H1 (cell line): ENCODE data around the gene RIMBP2. TPM values are rescaled to one million over a fixed set of nuclear protein-coding genes. Genes with fewer than 3 reads are reported as not detected.

ENCODE experiments used
- CTCF ChIA-PET: fragments of 300-600 bp; sonication (Branson Sonifier 250); formaldehyde crosslinking; loops from one replicate; lab custom pipeline; 2021; ENCODE audit not compliant: partially characterized antibody; lab: Charles Lee
- POLR2A ChIA-PET: fragments of 300-600 bp; sonication (Branson Sonifier 250); formaldehyde crosslinking; loops from one replicate; lab custom pipeline; 2021; ENCODE audit warnings: inconsistent platforms; ENCODE audit not compliant: partially characterized antibody; lab: Charles Lee
- DNase-seq, 2 experiments: peaks; one replicate each; pipeline versions ENCODE4 v3.0.0 to v3.0.0-alpha.2; 2010 to 2022; ENCODE audit warnings: low spot score in 2 of 2, low read depth in 1 of 2, mixed read lengths in 1 of 2
- FAIRE-seq: peaks from 2 replicates; lab custom pipeline; 2011; peaks lifted over from hg19 to GRCh38; lab: Jason Lieb, UNC
- H2AFZ ChIP-seq: 2 replicates; pipeline ENCODE4 v1.8.1; 2012; ENCODE audit warnings: low read length, inconsistent platforms
- H2AK5ac ChIP-seq: 2 replicates; pipeline ENCODE4 v1.6.1; 2013; ENCODE audit warnings: low read depth, low read length
- H2BK120ac ChIP-seq: replicated peaks from 2 replicates; pipeline ENCODE3; 2013; ENCODE audit warnings: low read depth, low read length, inconsistent platforms
- H2BK12ac ChIP-seq: 2 replicates; pipeline ENCODE4 v1.6.1; 2013; ENCODE audit warnings: low read depth, low read length
- H2BK15ac ChIP-seq: 2 replicates; pipeline ENCODE4 v1.6.1; 2013; ENCODE audit warnings: low read length
- H2BK20ac ChIP-seq: 2 replicates; pipeline ENCODE4 v1.6.1; 2013; ENCODE audit warnings: low read length
- H2BK5ac ChIP-seq: 2 replicates; pipeline ENCODE4 v1.6.1; 2013; ENCODE audit warnings: low read depth, low read length
- H3K14ac ChIP-seq: 2 replicates; pipeline ENCODE4 v1.6.1; 2013; ENCODE audit warnings: inconsistent platforms; ENCODE audit not compliant: insufficient read length
- H3K18ac ChIP-seq: 2 replicates; pipeline ENCODE4 v1.6.1; 2013; ENCODE audit warnings: low read length; ENCODE audit errors: extremely low read depth
- H3K23ac ChIP-seq: 2 replicates; pipeline ENCODE4 v1.6.1; 2013; ENCODE audit warnings: inconsistent platforms; ENCODE audit not compliant: insufficient read length
- H3K23me2 ChIP-seq: 2 replicates; pipeline ENCODE4 v1.6.1; 2013; ENCODE audit warnings: low read depth, low read length
- H3K27ac ChIP-seq: 2 replicates; pipeline ENCODE4 v1.6.1; 2011; ENCODE audit warnings: low read depth, low read length, inconsistent platforms
- H3K27me3 ChIP-seq, 4 experiments: replicated peaks in 1 of 4; 1 replicate in 1 of 4; 2 replicates in 3 of 4; pipeline versions ENCODE4 v1.6.1 to v1.8.1; 2011 to 2013; ENCODE audit warnings: low read length in 3 of 4, mild to moderate bottlenecking in 3 of 4, inconsistent platforms in 2 of 4, mixed read lengths in 2 of 4, moderate library complexity in 1 of 4; ENCODE audit not compliant: control insufficient read depth in 3 of 4, insufficient read depth in 3 of 4; ENCODE audit errors: extremely low read depth in 1 of 4
- H3K36me3 ChIP-seq, 4 experiments: 2 replicates each; pipeline versions ENCODE4 v1.6.1 to v1.8.1; 2011 to 2013; ENCODE audit warnings: mild to moderate bottlenecking in 4 of 4, low read length in 3 of 4, moderate library complexity in 2 of 4, control low read depth in 1 of 4, inconsistent platforms in 1 of 4; ENCODE audit not compliant: insufficient read depth in 4 of 4, control insufficient read depth in 2 of 4
- H3K4ac ChIP-seq: replicated peaks from 2 replicates; pipeline ENCODE3; 2013; ENCODE audit warnings: low read length, low read depth, mixed read lengths, inconsistent platforms; ENCODE audit not compliant: insufficient read length
- H3K4me1 ChIP-seq, 4 experiments: replicated peaks in 1 of 4; 1 replicate in 1 of 4; 2 replicates in 3 of 4; pipeline versions ENCODE4 v1.6.1 to v1.8.1; 2011 to 2013; ENCODE audit warnings: low read length in 3 of 4, inconsistent platforms in 2 of 4, mixed read lengths in 1 of 4; ENCODE audit not compliant: insufficient read depth in 4 of 4, control insufficient read depth in 3 of 4
- H3K4me2 ChIP-seq, 2 experiments: 2 replicates each; pipeline versions ENCODE4 v1.6.1 to v1.8.1; 2011 to 2013; ENCODE audit warnings: low read depth in 2 of 2, low read length in 2 of 2, control low read depth in 1 of 2, inconsistent platforms in 1 of 2, mild to moderate bottlenecking in 1 of 2; ENCODE audit not compliant: insufficient read depth in 1 of 2
- H3K4me3 ChIP-seq, 4 experiments: fragments of 200-600, 300-600 bp in 1 of 4; sonication (generic), shearing (Covaris generic), sonication (Bioruptor Twin) in 1 of 4; 2 replicates each; pipeline versions ENCODE4 v1.5.1 to v1.8.1; 2011 to 2016; ENCODE audit warnings: low read length in 4 of 4, low read depth in 3 of 4, control low read depth in 2 of 4, inconsistent platforms in 2 of 4, mild to moderate bottlenecking in 2 of 4, mixed read lengths in 1 of 4, moderate library complexity in 1 of 4; ENCODE audit not compliant: insufficient read depth in 2 of 4; ENCODE audit errors: extremely low read depth in 1 of 4
- H3K56ac ChIP-seq: replicated peaks from 2 replicates; pipeline ENCODE3; 2013; ENCODE audit warnings: low read depth, mild to moderate bottlenecking, mixed read lengths, low read length, inconsistent platforms; ENCODE audit not compliant: insufficient read length
- H3K79me1 ChIP-seq: 2 replicates; pipeline ENCODE4 v1.6.1; 2013; ENCODE audit warnings: low read depth, low read length, control low read depth
- H3K79me2 ChIP-seq, 2 experiments: 2 replicates each; pipeline versions ENCODE4 v1.6.1 to v1.8.1; 2012 to 2013; ENCODE audit warnings: low read length in 2 of 2, mild to moderate bottlenecking in 2 of 2, inconsistent platforms in 1 of 2; ENCODE audit not compliant: insufficient read depth in 2 of 2, control insufficient read depth in 1 of 2
- H3K9ac ChIP-seq, 4 experiments: replicated peaks in 1 of 4; 1 replicate in 1 of 4; 2 replicates in 3 of 4; pipeline versions ENCODE4 v1.6.1 to v1.8.1; 2011 to 2013; ENCODE audit warnings: low read depth in 3 of 4, low read length in 3 of 4, control low read depth in 2 of 4, mild to moderate bottlenecking in 2 of 4, moderate library complexity in 2 of 4, inconsistent platforms in 1 of 4; ENCODE audit errors: extremely low read depth in 1 of 4
- H3K9me3 ChIP-seq, 2 experiments: 2 replicates each; pipeline versions ENCODE4 v1.6.1 to v1.8.1; 2012 to 2013; ENCODE audit warnings: mild to moderate bottlenecking in 2 of 2, moderate library complexity in 2 of 2, control low read depth in 1 of 2, inconsistent platforms in 1 of 2, low read depth in 1 of 2, low read length in 1 of 2, mixed read lengths in 1 of 2; ENCODE audit not compliant: insufficient read depth in 2 of 2
- H4K20me1 ChIP-seq, 2 experiments: replicated peaks in 1 of 2; 2 replicates each; pipeline versions ENCODE3 to v1.8.1; 2011 to 2013; ENCODE audit warnings: inconsistent platforms in 2 of 2, low read length in 2 of 2, mild to moderate bottlenecking in 1 of 2; ENCODE audit not compliant: insufficient read depth in 2 of 2, control insufficient read depth in 1 of 2
- H4K5ac ChIP-seq: 2 replicates; pipeline ENCODE4 v1.6.1; 2013; ENCODE audit warnings: low read length, low read depth, mixed read lengths, inconsistent platforms; ENCODE audit not compliant: insufficient read length
- H4K8ac ChIP-seq: 2 replicates; pipeline ENCODE4 v1.8.0; 2013; ENCODE audit warnings: mild to moderate bottlenecking, moderate library complexity, low read length, inconsistent platforms; ENCODE audit not compliant: insufficient read depth; ENCODE audit errors: extremely low read depth
- H4K91ac ChIP-seq: replicated peaks from 2 replicates; pipeline ENCODE3; 2013; ENCODE audit warnings: low read length, mixed read lengths, inconsistent platforms; ENCODE audit not compliant: insufficient read length
- CREB1 ChIP-seq: IDR thresholded peaks from 2 replicates; pipeline ENCODE4 v1.6.1; 2012; ENCODE audit warnings: inconsistent platforms
- CTCF ChIP-seq, 3 experiments: IDR thresholded peaks; 1 replicate in 2 of 3; 2 replicates in 1 of 3; pipeline versions ENCODE4 v1.5.1 to v1.6.1; 2011; ENCODE audit warnings: low read length in 3 of 3, mild to moderate bottlenecking in 3 of 3, inconsistent platforms in 2 of 3, low read depth in 1 of 3, moderate library complexity in 1 of 3; ENCODE audit not compliant: insufficient read depth in 1 of 3; ENCODE audit errors: control extremely low read depth in 1 of 3
- JUND ChIP-seq: IDR thresholded peaks from 2 replicates; pipeline ENCODE4 v1.6.1; 2011; ENCODE audit warnings: mild to moderate bottlenecking, improper control_type of control experiment, low read length
- POLR2AphosphoS5 ChIP-seq: IDR thresholded peaks from 2 replicates; pipeline ENCODE4 v1.6.1; 2011; ENCODE audit warnings: low read depth, low read length
- SP4 ChIP-seq: IDR thresholded peaks from 2 replicates; pipeline ENCODE4 v1.6.1; 2012; ENCODE audit warnings: low read length, inconsistent platforms
- TAF1 ChIP-seq: IDR thresholded peaks from 2 replicates; pipeline ENCODE4 v1.6.1; 2011; ENCODE audit warnings: mild to moderate bottlenecking, low read depth, low read length
- TAF7 ChIP-seq: optimal IDR thresholded peaks from 2 replicates; pipeline ENCODE3; 2011; ENCODE audit warnings: low read depth, mild to moderate bottlenecking, inconsistent platforms, low read length, moderate library complexity, borderline replicate concordance
- WGBS, 2 experiments: shearing (Covaris generic) in 1 of 2; methylation state at CpG; one replicate each; pipeline versions ENCODE4 v1.1.6 to v1.1.7; 2013 to 2015; ENCODE audit warnings: low lambda C conversion rate in 2 of 2, mixed read lengths in 2 of 2, inconsistent platforms in 1 of 2, low coverage in 1 of 2, missing lambda C conversion rate in 1 of 2; ENCODE audit not compliant: insufficient replicate concordance in 2 of 2, insufficient coverage in 1 of 2, insufficient read length in 1 of 2; ENCODE audit errors: extremely low coverage in 1 of 2, missing lambda C conversion rate in 1 of 2; 5-methylcytosine and 5-hydroxymethylcytosine counted together
- polyA plus RNA-seq, 7 experiments: library from polyadenylated mRNA; depleted of rRNA in 3 of 7; stranded (reverse) in 5 of 7; unstranded in 2 of 7; fragments of >200 nt in 5 of 7; fragments of 200-250 nt in 2 of 7; gene quantifications; 1 replicate in 5 of 7; 2 replicates in 1 of 7; 4 replicates in 1 of 7; pipeline versions ENCODE4 v1.2.1 to v1.2.3, GENCODE V29; 2011 to 2013; ENCODE audit warnings: missing spikeins in 2 of 7, mixed read lengths in 2 of 7
- total RNA-seq: library from RNA; stranded (reverse); fragmentation: NEBNext Ultra II Directional; extraction: Animal tissue kit (Norgen Biotek cat#: 25700); gene quantifications from 2 replicates; pipeline ENCODE4 v1.2.1, GENCODE V29; 2021

RIMBP2 gene
- total and polyA plus RNA-seq, 2 of the 8 experiments (the other 6 are each of a cell fraction or from before 2014, with no cell fraction given): 0.18 to 0.65 TPM

DNA sequence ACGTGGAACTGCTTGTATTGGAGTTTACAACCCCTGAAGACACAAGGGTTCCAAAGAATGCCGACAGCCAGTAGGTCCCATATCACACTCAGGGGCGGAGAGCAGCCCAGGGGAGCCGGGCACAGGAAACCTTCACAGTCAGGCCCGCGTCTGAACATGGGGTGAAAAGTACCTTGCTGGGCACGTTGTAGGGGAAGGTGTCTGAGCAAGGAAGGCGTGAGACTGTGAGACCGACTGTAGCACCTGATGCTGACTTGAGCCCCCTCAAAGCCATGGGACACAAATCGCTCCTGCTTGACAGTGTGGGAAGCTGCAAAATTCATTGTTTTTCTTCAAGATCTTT, 14.7 kb downstream of the RIMBP2 start:
- Histone ChIP-seq H3K18ac (no peak overlapping the region), H3K79me2 (no peaks in the 10 kb centered on the region), H3K23ac (no peak overlapping the region), H4K8ac (no peak overlapping the region; the same call in 1 of the 2 replicates), H2BK12ac (no peak overlapping the region), H2BK20ac (no peak overlapping the region), H3K27ac (no peak overlapping the region), H3K4me3 (no peak overlapping the region), H3K14ac (no peak overlapping the region), H3K4me2 (no peak overlapping the region), H4K5ac (no peak overlapping the region), H4K20me1 (no peaks in the 10 kb centered on the region), H2AFZ (no peak overlapping the region), H2BK120ac (no peak overlapping the region), H3K4ac (no peak overlapping the region), H2BK5ac (no peak overlapping the region), H3K9me3 (no peaks in the 10 kb centered on the region; a peak in 1 of 4 replicates), H3K79me1 (no peaks in the 10 kb centered on the region), H3K4me1 (peaks cover 0 to 9% (median 3%) of the 10 kb centered on the region in 4 experiments; a peak in 3 of 7 replicates), H2AK5ac (no peak overlapping the region), H3K23me2 (no peaks in the 10 kb centered on the region), H2BK15ac (no peak overlapping the region), H3K27me3 (no peaks in the 10 kb centered on the region), H3K9ac (no peak overlapping the region), H3K36me3 (no peaks in the 10 kb centered on the region)
- ChIA-PET CTCF (interaction anchor here (1.2 to 2.2 kb wide), 3 partner anchors 9 to 46 kb away, joined by 3 to 7 read pairs (median 3); partner anchors contain the start of gene RIMBP2), POLR2A (no interaction called here)
- WGBS, 2 experiments: 88% methylated on average over 10 of the region's 10 CpGs; no CpG with 5 or more reads in 1 of the 2 experiments
- DNase-seq: peak in 1 of 2 experiments; percentile 32
- no peak for TF ChIP-seq CREB1
- no peak for TF ChIP-seq POLR2AphosphoS5
- no peak for TF ChIP-seq SP4
- TF ChIP-seq TAF7: no peak
- TF ChIP-seq JUND: no peak
- TF ChIP-seq TAF1: no peak
- TF ChIP-seq CTCF (IDR thresholded peaks at IDR 0.05; ENCODE audit: control extremely low read depth in 1 of 3, insufficient read depth in 1 of 3, low read depth in 1 of 3, low read length in 3 of 3): no peak
- TF ChIP-seq, all 59 proteins: peak for 0
- Histone ChIP-seq H3K56ac (no peak overlapping the region), H4K91ac (no peak overlapping the region)
- FAIRE-seq: no peak
